K562 (cell line): Measurements from ENCODE around the gene PSME4. TPM values are rescaled to one million over a fixed set of nuclear protein-coding genes. Genes with fewer than 3 reads are reported as not detected.

ENCODE experiments used
- ATAC-seq: fragments of 200-7000 bp; cut with Tn5 transposase; 3 replicates; pipeline ENCODE4 v1.9.1; 2020; ENCODE audit warnings: moderate library complexity
- BruUV-seq: library from RNA; stranded (reverse); fragments of 400-500 nt; replicated peaks from 2 replicates; lab custom pipeline; 2021; lab: Mats Ljungman, UMichigan
- CTCF ChIA-PET: fragments of 300-600 bp; formaldehyde crosslinking; extraction: SDS; loops from one replicate; lab custom pipeline; 2021; ENCODE audit warnings: low intra/inter-chr PET ratio; lab: Yijun Ruan, JAX
- POLR2A ChIA-PET: fragments of 300-600, 350-650 bp; sonication (Branson Sonifier 250); formaldehyde crosslinking; extraction: SDS; loops from one replicate; lab custom pipeline; 2021; ENCODE audit warnings: antibody characterized with exemption, inconsistent platforms; lab: Yijun Ruan, JAX
- DNase-seq, 4 experiments: peaks; one replicate each; pipeline versions ENCODE4 v3.0.0 to v3.0.0-alpha.2; 2011 to 2018; ENCODE audit warnings: low spot score in 3 of 4, mixed read lengths in 3 of 4; ENCODE audit errors: extremely low read depth in 1 of 4
- FAIRE-seq: peaks from 2 replicates; lab custom pipeline; 2011; peaks lifted over from hg19 to GRCh38; lab: Jason Lieb, UNC
- H2AFZ ChIP-seq: 2 replicates; pipeline ENCODE4 v1.6.0; 2011; ENCODE audit warnings: low read depth, low read length, control low read depth, inconsistent platforms
- H3K27ac ChIP-seq: fragments of 200-600 bp; 3 replicates; pipeline ENCODE4 v1.8.0; 2011; ENCODE audit warnings: low read depth, mild to moderate bottlenecking, control low read depth, inconsistent platforms, low read length, moderate library complexity, mixed read lengths; ENCODE audit errors: extremely low read depth
- H3K27me3 ChIP-seq, 2 experiments: fragments of 300-600 bp in 1 of 2; 2 replicates in 1 of 2; 3 replicates in 1 of 2; pipeline versions ENCODE4 v1.6.0 to v1.8.0; 2011; ENCODE audit warnings: inconsistent platforms in 2 of 2, low read length in 2 of 2, mild to moderate bottlenecking in 1 of 2, mixed read lengths in 1 of 2, moderate library complexity in 1 of 2; ENCODE audit not compliant: control insufficient read depth in 2 of 2, insufficient read depth in 2 of 2
- H3K36me3 ChIP-seq: fragments of 300-600 bp; 3 replicates; pipeline ENCODE4 v1.8.0; 2011; ENCODE audit warnings: mild to moderate bottlenecking, low read length, inconsistent platforms; ENCODE audit not compliant: control insufficient read depth, insufficient read depth
- H3K4me1 ChIP-seq, 2 experiments: fragments of 200-600 bp in 1 of 2; replicated peaks in 1 of 2; 2 replicates in 1 of 2; 3 replicates in 1 of 2; pipeline versions ENCODE4 v1.5.1 to v1.8.0; 2011; ENCODE audit warnings: inconsistent platforms in 2 of 2, low read length in 2 of 2, mild to moderate bottlenecking in 1 of 2, mixed read lengths in 1 of 2, moderate library complexity in 1 of 2; ENCODE audit not compliant: control insufficient read depth in 2 of 2, insufficient read depth in 2 of 2
- H3K4me2 ChIP-seq: 2 replicates; pipeline ENCODE4 v1.6.1; 2011; ENCODE audit warnings: low read length, control low read depth, inconsistent platforms, mixed read lengths; ENCODE audit not compliant: insufficient read depth
- H3K4me3 ChIP-seq: fragments of 200-600 bp; sonication (generic), shearing (Covaris generic); 2 replicates; pipeline ENCODE4 v1.5.1; 2016; ENCODE audit warnings: control low read depth, inconsistent platforms
- H3K79me2 ChIP-seq: fragments of 200-600 bp; 3 replicates; pipeline ENCODE4 v1.8.0; 2011; ENCODE audit warnings: low read length, inconsistent platforms; ENCODE audit not compliant: control insufficient read depth, insufficient read depth
- H3K9ac ChIP-seq, 2 experiments: 2 replicates each; pipeline versions ENCODE4 v1.6.0 to v1.6.1; 2011; ENCODE audit warnings: low read depth in 2 of 2, low read length in 2 of 2, control low read depth in 1 of 2, inconsistent platforms in 1 of 2, mild to moderate bottlenecking in 1 of 2, mixed read lengths in 1 of 2; ENCODE audit not compliant: insufficient read depth in 1 of 2
- H3K9me1 ChIP-seq: one replicate; pipeline ENCODE4 v1.6.0; 2011; ENCODE audit warnings: inconsistent platforms, mild to moderate bottlenecking, low read length, moderate library complexity; ENCODE audit not compliant: control insufficient read depth, insufficient read depth
- H3K9me3 ChIP-seq: replicated peaks from 2 replicates; pipeline ENCODE4 v1.5.1; 2011; ENCODE audit warnings: low read depth, low read length, inconsistent platforms; ENCODE audit not compliant: control insufficient read depth, insufficient read depth
- H4K20me1 ChIP-seq: replicated peaks from 2 replicates; pipeline ENCODE4 v1.6.1; 2011; ENCODE audit warnings: low read length, inconsistent platforms, mixed read lengths; ENCODE audit not compliant: control insufficient read depth, insufficient read depth
- ARID2 ChIP-seq: fragments of 450-650 bp; IDR thresholded peaks from 2 replicates; pipeline ENCODE4 v1.6.1; 2017; ENCODE audit warnings: antibody characterized with exemption, mild to moderate bottlenecking
- FOXA1 ChIP-seq: fragments of 450-650 bp; IDR thresholded peaks from 2 replicates; pipeline ENCODE4 v1.6.1; 2016; ENCODE audit warnings: mild to moderate bottlenecking, borderline replicate concordance
- HCFC1 ChIP-seq: IDR thresholded peaks from 2 replicates; pipeline ENCODE4 v1.6.1; 2012; ENCODE audit warnings: low read depth, low read length, improper control_type of control experiment
- MEF2A ChIP-seq: IDR thresholded peaks from 2 replicates; pipeline ENCODE4 v1.6.1; 2011; ENCODE audit warnings: low read depth, mild to moderate bottlenecking, low read length, moderate library complexity; ENCODE audit not compliant: control insufficient read depth
- POLR3A ChIP-seq: IDR thresholded peaks from 2 replicates; pipeline ENCODE4 v1.6.1; 2011; ENCODE audit warnings: borderline replicate concordance, mild to moderate bottlenecking, moderate library complexity; ENCODE audit not compliant: insufficient read length, insufficient read depth; ENCODE audit errors: extremely low read depth
- RFX1 ChIP-seq: fragments of 450-650 bp; IDR thresholded peaks from 2 replicates; pipeline ENCODE4 v1.6.1; 2016; ENCODE audit warnings: mild to moderate bottlenecking, moderate library complexity
- SREBF2 ChIP-seq: sonication (generic); formaldehyde crosslinking; IDR thresholded peaks from 2 replicates; pipeline ENCODE4 v1.4.0; 2020; ENCODE audit warnings: mild to moderate bottlenecking, missing genetic modification reagents
- U2AF1 ChIP-seq: fragments of 200-400 bp; formaldehyde crosslinking; optimal IDR thresholded peaks from 2 replicates; pipeline ENCODE3; 2017; ENCODE audit warnings: mild to moderate bottlenecking, low read depth, low read length, moderate library complexity
- ZNF121 ChIP-seq: sonication (generic); formaldehyde crosslinking; conservative IDR thresholded peaks from 2 replicates; pipeline ENCODE4 v1.8.0; 2022; ENCODE audit warnings: missing genetic modification reagents
- ZNF133 ChIP-seq: fragments of 250-450 bp; sonication (Bioruptor Pico); IDR thresholded peaks from 2 replicates; pipeline ENCODE4 v1.4.0; 2020; ENCODE audit warnings: mild to moderate bottlenecking
- ZNF699 ChIP-seq: fragments of 250-450 bp; sonication (Bioruptor Pico); IDR thresholded peaks from 2 replicates; pipeline ENCODE4 v1.8.0; 2021; ENCODE audit warnings: mild to moderate bottlenecking, moderate library complexity; ENCODE audit not compliant: insufficient replicate concordance
- WGBS: fragments of 100-300 bp; shearing (Covaris generic); methylation state at CpG from one replicate; pipeline ENCODE4 v1.1.6; 2016; ENCODE audit warnings: low coverage, mixed read lengths; ENCODE audit not compliant: insufficient coverage; ENCODE audit errors: missing lambda C conversion rate; 5-methylcytosine and 5-hydroxymethylcytosine counted together
- in situ Hi-C: fragments of 300-500 bp; cut with MboI; formaldehyde crosslinking; loops from 4 replicates; pipeline ENCODE4 v1.15.0; 2018; ENCODE audit warnings: inconsistent platforms, mixed read lengths
- intact Hi-C: fragments of 100-400 bp; cut with micrococcal nuclease; formaldehyde crosslinking; loops from 2 replicates; pipeline ENCODE4 v1.14.2; 2022
- polyA plus RNA-seq, 8 experiments: library from polyadenylated mRNA; depleted of rRNA in 4 of 8; stranded (reverse) in 5 of 8; unstranded in 3 of 8; fragments of >200 nt; fragmentation: Nextera tagmentation in 2 of 8; fragmentation: Illumina TruSeq in 1 of 8; extraction: Ambion mirVana in 2 of 8; extraction: Trizol in 1 of 8; gene quantifications; 2 replicates each; pipeline versions ENCODE4 v1.2.1 to v1.2.3, GENCODE V29; 2011 to 2014; ENCODE audit warnings: inconsistent platforms in 1 of 8, missing spikeins in 1 of 8
- total RNA-seq, 7 experiments: library from RNA; depleted of rRNA in 6 of 7; stranded (reverse); fragments of >200 nt in 6 of 7; fragmentation: Illumina TruSeq in 2 of 7; extraction: Trizol in 2 of 7; gene quantifications; 2 replicates each; pipeline versions ENCODE4 v1.2.1 to v1.2.3, GENCODE V29; 2011 to 2021; ENCODE audit warnings: low replicate concordance in 1 of 7
- TF ChIP-seq, protein P1 (sequence below): fragments of 450-650 bp; formaldehyde crosslinking; IDR thresholded peaks from 2 replicates; pipeline ENCODE4 v1.4.0; 2020; ENCODE audit warnings: mild to moderate bottlenecking
- TF ChIP-seq, protein P2 (sequence below): fragments of 250-450 bp; sonication (Bioruptor Pico); IDR thresholded peaks from 2 replicates; pipeline ENCODE4 v1.4.0; 2020; ENCODE audit warnings: mild to moderate bottlenecking, moderate library complexity
- TF ChIP-seq, protein P3 (sequence below): fragments of 250-450 bp; sonication (Bioruptor Pico); IDR thresholded peaks from 2 replicates; pipeline ENCODE4 v1.8.0; 2022; ENCODE audit warnings: inconsistent platforms, mild to moderate bottlenecking, moderate library complexity, borderline replicate concordance
- TF ChIP-seq, protein P4 (sequence below), 2 experiments: IDR thresholded peaks in 1 of 2; conservative IDR thresholded peaks in 1 of 2; 2 replicates each; pipeline ENCODE4 v1.6.1; 2016; ENCODE audit warnings: low read depth in 2 of 2, mild to moderate bottlenecking in 1 of 2, missing compliant biosample characterization in 1 of 2, missing genetic modification characterization in 1 of 2, moderate library complexity in 1 of 2

PSME4 gene
- total and polyA plus RNA-seq, 9 of the 15 experiments (the other 6 are each of a cell fraction or from before 2014, with no cell fraction given): 24.3 to 77.8 (median 40.5) TPM

DNA sequence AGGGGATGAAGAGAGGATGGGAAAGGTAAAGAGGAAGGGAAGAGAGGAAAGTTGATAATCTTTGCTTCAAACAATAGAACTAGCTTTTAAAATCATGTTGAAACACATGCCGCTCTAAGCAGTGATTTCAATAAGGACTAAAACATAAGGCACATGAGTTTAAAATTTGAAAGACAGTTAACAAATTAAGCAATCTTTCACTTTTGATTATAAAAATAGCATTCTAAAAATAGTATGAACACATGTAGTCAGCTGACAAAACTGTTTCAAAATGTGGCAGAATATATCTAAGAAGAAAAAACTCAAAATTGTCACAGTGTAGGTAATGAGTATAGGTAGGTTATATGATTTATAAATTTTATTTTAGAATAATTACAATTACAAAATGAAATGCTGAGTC, 25.3 kb downstream of the PSME4 start (continued):
- TF ChIP-seq POLR3A: no peak
- no peak for TF ChIP-seq U2AF1
- TF ChIP-seq MEF2A: no peak
- no peak for TF ChIP-seq FOXA1
- no peak for TF ChIP-seq RFX1
- TF ChIP-seq, all 486 proteins: peak for 0

DNA sequence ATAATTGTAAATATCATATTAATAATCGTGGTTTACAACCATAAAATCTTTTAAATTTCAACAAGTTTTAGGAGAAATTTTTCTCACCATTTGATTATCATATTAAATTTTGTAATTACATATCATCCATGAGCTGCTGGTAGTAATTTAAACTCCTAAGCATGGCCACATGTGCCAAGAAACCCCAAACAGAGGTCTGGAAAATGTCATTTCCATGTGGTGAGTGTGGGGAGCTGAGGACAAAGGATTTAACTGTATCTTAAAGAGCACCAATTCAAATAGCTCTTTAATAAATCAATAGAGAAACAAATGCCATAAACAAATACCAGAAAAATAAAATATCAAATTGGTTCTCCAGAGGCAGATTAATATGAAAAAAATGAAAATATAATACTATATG, 26.3 kb downstream of the PSME4 start:
- POLR2A ChIA-PET: no interaction called here
- no peaks in the 10 kb centered on the region for H3K9me1 ChIP-seq
- H2AFZ ChIP-seq: no peak overlapping the region
- no peak overlapping the region for H3K27ac ChIP-seq
- H3K4me2 ChIP-seq: no peak overlapping the region
- DNase-seq (no peak), ATAC-seq (no peak), FAIRE-seq (no peak)
- H4K20me1 ChIP-seq: no peaks in the 10 kb centered on the region
- intact Hi-C loops: no loop called here
- in situ Hi-C loops: no loop called here
- no peak overlapping the region for H3K9ac ChIP-seq
- H3K27me3 ChIP-seq: no peaks in the 10 kb centered on the region
- H3K9me3 ChIP-seq: no peaks in the 10 kb centered on the region
- BruUV-seq: no TSS peak
- H3K79me2 ChIP-seq: peaks cover 30% of the 10 kb centered on the region
- no peak overlapping the region for H3K4me3 ChIP-seq
- WGBS: 88% methylated on average over 1 of the region's 1 CpG
- no peaks in the 10 kb centered on the region for H3K4me1 ChIP-seq
- H3K36me3 ChIP-seq: peaks cover 74% of the 10 kb centered on the region
- CTCF ChIA-PET: no interaction called here
- TF ChIP-seq ARID2 (no peak), ZNF121 (CRISPR knock-in tag) (no peak), ZNF133 (no peak), ZNF699 (CRISPR knock-in tag) (no peak), HCFC1 (no peak), SREBF2 (CRISPR knock-in tag) (no peak)
- TF ChIP-seq, protein P1, sequence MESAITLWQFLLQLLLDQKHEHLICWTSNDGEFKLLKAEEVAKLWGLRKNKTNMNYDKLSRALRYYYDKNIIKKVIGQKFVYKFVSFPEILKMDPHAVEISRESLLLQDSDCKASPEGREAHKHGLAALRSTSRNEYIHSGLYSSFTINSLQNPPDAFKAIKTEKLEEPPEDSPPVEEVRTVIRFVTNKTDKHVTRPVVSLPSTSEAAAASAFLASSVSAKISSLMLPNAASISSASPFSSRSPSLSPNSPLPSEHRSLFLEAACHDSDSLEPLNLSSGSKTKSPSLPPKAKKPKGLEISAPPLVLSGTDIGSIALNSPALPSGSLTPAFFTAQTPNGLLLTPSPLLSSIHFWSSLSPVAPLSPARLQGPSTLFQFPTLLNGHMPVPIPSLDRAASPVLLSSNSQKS: no peak
- TF ChIP-seq, protein P2, sequence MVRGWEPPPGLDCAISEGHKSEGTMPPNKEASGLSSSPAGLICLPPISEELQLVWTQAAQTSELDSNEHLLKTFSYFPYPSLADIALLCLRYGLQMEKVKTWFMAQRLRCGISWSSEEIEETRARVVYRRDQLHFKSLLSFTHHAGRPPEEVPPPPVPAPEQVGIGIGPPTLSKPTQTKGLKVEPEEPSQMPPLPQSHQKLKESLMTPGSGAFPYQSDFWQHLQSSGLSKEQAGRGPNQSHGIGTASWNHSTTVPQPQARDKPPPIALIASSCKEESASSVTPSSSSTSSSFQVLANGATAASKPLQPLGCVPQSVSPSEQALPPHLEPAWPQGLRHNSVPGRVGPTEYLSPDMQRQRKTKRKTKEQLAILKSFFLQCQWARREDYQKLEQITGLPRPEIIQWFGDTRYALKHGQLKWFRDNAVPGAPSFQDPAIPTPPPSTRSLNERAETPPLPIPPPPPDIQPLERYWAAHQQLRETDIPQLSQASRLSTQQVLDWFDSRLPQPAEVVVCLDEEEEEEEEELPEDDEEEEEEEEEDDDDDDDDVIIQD (CRISPR knock-in tag): no peak
- TF ChIP-seq, protein P3, sequence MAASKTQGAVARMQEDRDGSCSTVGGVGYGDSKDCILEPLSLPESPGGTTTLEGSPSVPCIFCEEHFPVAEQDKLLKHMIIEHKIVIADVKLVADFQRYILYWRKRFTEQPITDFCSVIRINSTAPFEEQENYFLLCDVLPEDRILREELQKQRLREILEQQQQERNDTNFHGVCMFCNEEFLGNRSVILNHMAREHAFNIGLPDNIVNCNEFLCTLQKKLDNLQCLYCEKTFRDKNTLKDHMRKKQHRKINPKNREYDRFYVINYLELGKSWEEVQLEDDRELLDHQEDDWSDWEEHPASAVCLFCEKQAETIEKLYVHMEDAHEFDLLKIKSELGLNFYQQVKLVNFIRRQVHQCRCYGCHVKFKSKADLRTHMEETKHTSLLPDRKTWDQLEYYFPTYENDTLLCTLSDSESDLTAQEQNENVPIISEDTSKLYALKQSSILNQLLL (CRISPR knock-in tag): no peak
- TF ChIP-seq, protein P4, sequence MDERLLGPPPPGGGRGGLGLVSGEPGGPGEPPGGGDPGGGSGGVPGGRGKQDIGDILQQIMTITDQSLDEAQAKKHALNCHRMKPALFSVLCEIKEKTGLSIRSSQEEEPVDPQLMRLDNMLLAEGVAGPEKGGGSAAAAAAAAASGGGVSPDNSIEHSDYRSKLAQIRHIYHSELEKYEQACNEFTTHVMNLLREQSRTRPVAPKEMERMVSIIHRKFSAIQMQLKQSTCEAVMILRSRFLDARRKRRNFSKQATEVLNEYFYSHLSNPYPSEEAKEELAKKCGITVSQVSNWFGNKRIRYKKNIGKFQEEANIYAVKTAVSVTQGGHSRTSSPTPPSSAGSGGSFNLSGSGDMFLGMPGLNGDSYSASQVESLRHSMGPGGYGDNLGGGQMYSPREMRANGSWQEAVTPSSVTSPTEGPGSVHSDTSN (CRISPR knock-in tag; IDR thresholded peaks at IDR 0.05; ENCODE audit: low read depth): no peak
- TF ChIP-seq, protein P4 (tag; conservative IDR thresholded peaks at IDR 0.05; ENCODE audit: low read depth): no peak
